Stomach (tissue), 4 donors: Measurements from ENCODE around the gene ARHGAP1.

Experiments used
- CTCF ChIP-seq, 7 experiments: fragments of 450-650 bp in 4 of 7; fragments of 200-600 bp in 3 of 7; sonication (generic) in 3 of 7; IDR thresholded peaks; one replicate each; pipeline ENCODE4 v1.5.1; 2016 to 2019; ENCODE audit warnings: antibody characterized with exemption in 7 of 7, control low read depth in 2 of 7, mild to moderate bottlenecking in 1 of 7
- POLR2A ChIP-seq, 4 donors: fragments of 450-650 bp; IDR thresholded peaks; one replicate each; pipeline ENCODE4 v1.6.1; 2016; ENCODE audit warnings: antibody characterized with exemption in 4 of 4, control low read depth in 2 of 4, mild to moderate bottlenecking in 1 of 4, moderate library complexity in 1 of 4

- TF ChIP-seq CTCF (IDR thresholded peaks at IDR 0.05), result no peak
- no peak for TF ChIP-seq POLR2A (IDR thresholded peaks at IDR 0.05)
Measured at GRCh38 chr11:46631676-46632075, 68.7 kb downstream of the ARHGAP1 start.
